Keratinocyte (primary cell): Measurements from ENCODE around the gene RMND1.

Source experiments
- CTCF ChIP-seq, 3 experiments: IDR thresholded peaks in 1 of 3; conservative IDR thresholded peaks in 1 of 3; optimal IDR thresholded peaks in 1 of 3; 2 replicates in 2 of 3; 3 replicates in 1 of 3; pipeline versions ENCODE3 to v1.5.1; 2011; ENCODE audit warnings: low read length in 3 of 3, mild to moderate bottlenecking in 3 of 3, moderate library complexity in 2 of 3, control low read depth in 1 of 3, inconsistent platforms in 1 of 3; ENCODE audit not compliant: insufficient read depth in 2 of 3; ENCODE audit errors: extremely low read depth in 1 of 3
- EZH2 ChIP-seq: IDR thresholded peaks from one replicate; pipeline ENCODE4 v1.6.1; 2012; ENCODE audit warnings: inconsistent platforms, mild to moderate bottlenecking, low read length, moderate library complexity

- TF ChIP-seq CTCF (optimal IDR thresholded peaks at IDR 0.05 in 1 of 3, IDR thresholded peaks at IDR 0.05 in 1 of 3, conservative IDR thresholded peaks at IDR 0.05 in 1 of 3; ENCODE audit: extremely low read depth in 1 of 3, insufficient read depth in 2 of 3, low read length in 3 of 3), result no peak
- TF ChIP-seq EZH2, result no peak
These were observed 63.7 kb downstream of the RMND1 start for GRCh38 chr6:151388236-151388635.
